Thoracic aorta endothelial cell (primary cell): Measurements from ENCODE around the gene GPR135. TPM values are rescaled to one million over a fixed set of nuclear protein-coding genes. Genes with fewer than 3 reads are reported as not detected.

Experiments
- total RNA-seq: library from RNA; depleted of rRNA; stranded (reverse); fragments of >200 nt; gene quantifications from 2 replicates; pipeline ENCODE4 v1.2.3, GENCODE V29; 2012

GPR135 gene
- 3.1 and 7.6 TPM in 2 replicates for total RNA-seq

GRCh38 chr14:59465316-59466135 is at the start of gene GPR135:
Gene GPR135, minus strand, starts transcription at chr14:59465380. Its CDS starts 154 bp downstream, at chr14:59465226.

GRCh38 chr14:59483819-59484638 is 18.8 kb upstream of the GPR135 start, which contains the start of the genes JKAMP and L3HYPDH:
Gene JKAMP, plus strand, starts transcription at chr14:59484517. Its CDS starts 73 bp downstream, at chr14:59484590.
Gene L3HYPDH, minus strand, starts transcription at chr14:59484408. Its CDS starts 92 bp downstream, at chr14:59484316.

Other genes with a start within 250 kb of the GPR135 start
- 49.5 and 49.8 TPM in 2 replicates for gene L3HYPDH, start 19.0 kb upstream of the GPR135 start, total RNA-seq
- gene JKAMP, start 19.1 kb upstream of the GPR135 start, total RNA-seq, result 88.8 and 94.3 TPM in 2 replicates
- not detected in 2 replicates for gene CCDC175, start 111.4 kb upstream of the GPR135 start, total RNA-seq